Keratinocyte (primary cell): ENCODE measurements around the gene PTPRR. TPM values are rescaled to one million over a fixed set of nuclear protein-coding genes. Genes with fewer than 3 reads are reported as not detected.

Experiments used
- DNase-seq: peaks from one replicate; pipeline ENCODE4 v3.0.0-alpha.2; 2011; ENCODE audit warnings: low read depth, missing footprints, low spot score
- FAIRE-seq: peaks from 2 replicates; lab custom pipeline; 2011; peaks lifted over from hg19 to GRCh38; lab: Jason Lieb, UNC
- H2AFZ ChIP-seq: 2 replicates; pipeline ENCODE4 v1.6.0; 2012; ENCODE audit warnings: low read length, control low read depth, inconsistent platforms; ENCODE audit not compliant: control insufficient read depth
- H3K27ac ChIP-seq: 2 replicates; pipeline ENCODE4 v1.5.1; 2011; ENCODE audit warnings: low read length; ENCODE audit not compliant: control insufficient read depth, insufficient read depth
- H3K27me3 ChIP-seq: 3 replicates; pipeline ENCODE4 v1.6.0; 2011; ENCODE audit warnings: low read length; ENCODE audit not compliant: control insufficient read depth, insufficient read depth; ENCODE audit errors: extremely low read depth
- H3K36me3 ChIP-seq, 2 experiments: 2 replicates in 1 of 2; 3 replicates in 1 of 2; pipeline ENCODE4 v1.5.1; 2011; ENCODE audit warnings: low read length in 2 of 2, mild to moderate bottlenecking in 1 of 2; ENCODE audit not compliant: control insufficient read depth in 2 of 2, insufficient read depth in 2 of 2; ENCODE audit errors: extremely low read depth in 1 of 2
- H3K4me1 ChIP-seq: 3 replicates; pipeline ENCODE4 v1.5.1; 2011; ENCODE audit warnings: low read length; ENCODE audit not compliant: control insufficient read depth, insufficient read depth; ENCODE audit errors: extremely low read depth
- H3K4me2 ChIP-seq: 3 replicates; pipeline ENCODE4 v1.6.0; 2011; ENCODE audit warnings: low read depth, low read length; ENCODE audit not compliant: control insufficient read depth, insufficient read depth; ENCODE audit errors: extremely low read depth
- H3K4me3 ChIP-seq, 3 experiments: fragments of 200-600 bp in 1 of 3; sonication (generic) in 1 of 3; 2 replicates in 2 of 3; 3 replicates in 1 of 3; pipeline ENCODE4 v1.5.1; 2011 to 2016; ENCODE audit warnings: low read length in 3 of 3, mild to moderate bottlenecking in 3 of 3, control low read depth in 2 of 3, inconsistent platforms in 1 of 3, low read depth in 1 of 3, mixed read lengths in 1 of 3, mixed run types in 1 of 3, moderate library complexity in 1 of 3; ENCODE audit not compliant: control insufficient read depth in 2 of 3, insufficient read depth in 2 of 3; ENCODE audit errors: extremely low read depth in 1 of 3
- H3K79me2 ChIP-seq: 2 replicates; pipeline ENCODE4 v1.6.0; 2012; ENCODE audit warnings: low read length; ENCODE audit not compliant: control insufficient read depth, insufficient read depth
- H3K9ac ChIP-seq: 3 replicates; pipeline ENCODE4 v1.6.0; 2011; ENCODE audit warnings: low read length; ENCODE audit not compliant: control insufficient read depth, insufficient read depth; ENCODE audit errors: extremely low read depth
- H3K9me1 ChIP-seq: 3 replicates; pipeline ENCODE4 v1.6.0; 2011; ENCODE audit warnings: low read length; ENCODE audit not compliant: control insufficient read depth, insufficient read depth; ENCODE audit errors: extremely low read depth
- H3K9me3 ChIP-seq: 2 replicates; pipeline ENCODE4 v1.5.1; 2012; ENCODE audit warnings: low read depth, low read length; ENCODE audit not compliant: control insufficient read depth
- H4K20me1 ChIP-seq: 3 replicates; pipeline ENCODE4 v1.6.0; 2011; ENCODE audit warnings: low read length; ENCODE audit not compliant: control insufficient read depth, insufficient read depth; ENCODE audit errors: extremely low read depth
- EZH2 ChIP-seq: IDR thresholded peaks from one replicate; pipeline ENCODE4 v1.6.1; 2012; ENCODE audit warnings: inconsistent platforms, mild to moderate bottlenecking, low read length, moderate library complexity
- dilution Hi-C: fragments of 300-500 bp; cut with MboI; formaldehyde crosslinking; loops from one replicate; pipeline ENCODE4 v1.7.0; 2020; ENCODE audit warnings: low sequenced_read_pairs; ENCODE audit not compliant: extremely low pct_ligation_motif_present
- polyA plus RNA-seq, 5 experiments: library from polyadenylated mRNA; depleted of rRNA in 3 of 5; stranded (reverse) in 3 of 5; stranded (forward) in 1 of 5; unstranded in 1 of 5; fragments of >200 nt; gene quantifications; 1 replicate in 1 of 5; 2 replicates in 3 of 5; 3 replicates in 1 of 5; pipeline versions ENCODE4 v1.2.1 to v1.2.3, GENCODE V29; 2011 to 2012; ENCODE audit warnings: missing spikeins in 2 of 5, low read depth in 1 of 5, low replicate concordance in 1 of 5
- TF ChIP-seq, protein P1 (sequence below), 3 experiments: IDR thresholded peaks in 1 of 3; conservative IDR thresholded peaks in 1 of 3; optimal IDR thresholded peaks in 1 of 3; 2 replicates in 2 of 3; 3 replicates in 1 of 3; pipeline versions ENCODE3 to v1.5.1; 2011; ENCODE audit warnings: low read length in 3 of 3, mild to moderate bottlenecking in 3 of 3, moderate library complexity in 2 of 3, control low read depth in 1 of 3, inconsistent platforms in 1 of 3; ENCODE audit not compliant: insufficient read depth in 2 of 3; ENCODE audit errors: extremely low read depth in 1 of 3

Gene PTPRR
- polyA plus RNA-seq, 1 donor (not counting 4 experiments of a cell fraction or from before 2014, with no cell fraction given), result 3.1 TPM

DNA sequence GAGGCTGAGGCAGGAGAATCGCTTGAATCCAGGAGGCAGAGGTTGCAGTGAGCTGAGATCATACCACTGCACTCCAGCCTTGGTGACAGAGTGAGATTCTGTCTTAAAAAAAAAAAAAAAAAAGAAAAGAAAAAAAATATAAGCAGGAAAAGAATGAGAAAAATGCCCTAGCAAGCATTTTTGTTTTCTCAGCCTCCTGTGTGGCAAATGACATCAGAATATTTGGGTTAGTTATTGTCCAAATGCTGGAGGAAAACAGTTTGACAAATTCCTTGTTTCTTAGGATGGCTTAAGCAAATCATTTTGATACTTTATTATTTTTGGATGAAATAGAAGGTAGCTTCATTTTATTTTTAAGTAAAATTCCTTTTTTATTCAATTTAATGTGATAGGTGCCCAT is 7.5 kb upstream of the PTPRR start:
- Histone ChIP-seq H2AFZ (no peak overlapping the region), H3K27me3 (no peaks in the 10 kb centered on the region), H3K4me1 (no peaks in the 10 kb centered on the region), H3K9ac (no peak overlapping the region), H3K9me3 (no peaks in the 10 kb centered on the region), H3K9me1 (no peaks in the 10 kb centered on the region), H3K4me3 (no peak overlapping the region), H3K79me2 (no peaks in the 10 kb centered on the region), H3K4me2 (no peak overlapping the region), H4K20me1 (no peaks in the 10 kb centered on the region), H3K36me3 (no peaks in the 10 kb centered on the region), H3K27ac (no peak overlapping the region)
- no peak for DNase-seq
- no peak for TF ChIP-seq EZH2
- TF ChIP-seq, protein P1, sequence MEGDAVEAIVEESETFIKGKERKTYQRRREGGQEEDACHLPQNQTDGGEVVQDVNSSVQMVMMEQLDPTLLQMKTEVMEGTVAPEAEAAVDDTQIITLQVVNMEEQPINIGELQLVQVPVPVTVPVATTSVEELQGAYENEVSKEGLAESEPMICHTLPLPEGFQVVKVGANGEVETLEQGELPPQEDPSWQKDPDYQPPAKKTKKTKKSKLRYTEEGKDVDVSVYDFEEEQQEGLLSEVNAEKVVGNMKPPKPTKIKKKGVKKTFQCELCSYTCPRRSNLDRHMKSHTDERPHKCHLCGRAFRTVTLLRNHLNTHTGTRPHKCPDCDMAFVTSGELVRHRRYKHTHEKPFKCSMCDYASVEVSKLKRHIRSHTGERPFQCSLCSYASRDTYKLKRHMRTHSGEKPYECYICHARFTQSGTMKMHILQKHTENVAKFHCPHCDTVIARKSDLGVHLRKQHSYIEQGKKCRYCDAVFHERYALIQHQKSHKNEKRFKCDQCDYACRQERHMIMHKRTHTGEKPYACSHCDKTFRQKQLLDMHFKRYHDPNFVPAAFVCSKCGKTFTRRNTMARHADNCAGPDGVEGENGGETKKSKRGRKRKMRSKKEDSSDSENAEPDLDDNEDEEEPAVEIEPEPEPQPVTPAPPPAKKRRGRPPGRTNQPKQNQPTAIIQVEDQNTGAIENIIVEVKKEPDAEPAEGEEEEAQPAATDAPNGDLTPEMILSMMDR (optimal IDR thresholded peaks at IDR 0.05 in 1 of 3, IDR thresholded peaks at IDR 0.05 in 1 of 3, conservative IDR thresholded peaks at IDR 0.05 in 1 of 3; ENCODE audit: extremely low read depth in 1 of 3, insufficient read depth in 2 of 3, low read length in 3 of 3), result no peak
- FAIRE-seq, result no peak
- dilution Hi-C loops, result no loop called here

DNA sequence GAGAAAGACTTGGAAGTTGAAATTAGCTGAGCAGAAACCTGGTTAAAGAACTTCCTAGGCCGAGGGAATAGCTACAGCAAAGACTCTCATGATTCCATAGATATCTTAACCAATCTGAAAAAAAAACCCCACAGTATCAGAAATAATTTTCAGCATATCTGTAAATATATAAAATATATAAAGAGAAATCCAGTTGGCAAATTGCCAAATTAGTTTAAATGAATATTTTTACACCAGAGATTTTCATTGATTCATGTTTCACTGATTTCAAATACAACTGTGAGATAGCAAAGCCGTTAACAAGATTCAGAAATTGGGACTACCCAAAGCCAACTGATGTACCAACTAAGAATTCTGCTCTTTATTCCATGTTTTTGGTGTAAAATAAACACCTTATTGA is 6.8 kb upstream of the PTPRR start:
- Histone ChIP-seq H3K9me1 (no peaks in the 10 kb centered on the region), H3K36me3 (no peaks in the 10 kb centered on the region), H3K4me2 (no peak overlapping the region), H3K9me3 (no peaks in the 10 kb centered on the region), H3K9ac (no peak overlapping the region), H2AFZ (no peak overlapping the region), H3K4me3 (no peak overlapping the region), H3K27ac (no peak overlapping the region), H3K79me2 (no peaks in the 10 kb centered on the region), H3K4me1 (no peaks in the 10 kb centered on the region), H4K20me1 (no peaks in the 10 kb centered on the region), H3K27me3 (no peaks in the 10 kb centered on the region)
- DNase-seq, result no peak
- dilution Hi-C loops, result no loop called here
- TF ChIP-seq EZH2, result no peak
- TF ChIP-seq, protein P1 (optimal IDR thresholded peaks at IDR 0.05 in 1 of 3, IDR thresholded peaks at IDR 0.05 in 1 of 3, conservative IDR thresholded peaks at IDR 0.05 in 1 of 3; ENCODE audit: extremely low read depth in 1 of 3, insufficient read depth in 2 of 3, low read length in 3 of 3), result no peak
- FAIRE-seq, result no peak
